GM18511 (cell line): Measurements from ENCODE around the gene FTCDNL1.

ENCODE experiments used
- ATAC-seq: cut with Tn5 transposase; IDR thresholded peaks from one replicate; pipeline ENCODE4 v1.9.1; 2021; ENCODE audit warnings: mild to moderate bottlenecking, moderate library complexity; ENCODE audit not compliant: unreplicated experiment

FTCDNL1 gene

GRCh38 chr2:199842631-199843395 lies 8.2 kb downstream of the FTCDNL1 start:
- ATAC-seq, result no peak

- no peak for ATAC-seq
Measured at GRCh38 chr2:199841409-199841808, 9.6 kb downstream of the FTCDNL1 start.

- ATAC-seq, result no peak
Measured at GRCh38 chr2:199838399-199838798, 12.6 kb downstream of the FTCDNL1 start.

GRCh38 chr2:199836943-199837342 lies 14.0 kb downstream of the FTCDNL1 start:
- ATAC-seq, result no peak

GRCh38 chr2:199833525-199833924 lies 17.5 kb downstream of the FTCDNL1 start:
- ATAC-seq, result no peak

- no peak for ATAC-seq
Measured at GRCh38 chr2:199830531-199830930, 20.5 kb downstream of the FTCDNL1 start.

GRCh38 chr2:199829628-199830027 lies 21.4 kb downstream of the FTCDNL1 start:
- no peak for ATAC-seq

GRCh38 chr2:199819746-199820145 lies 31.2 kb downstream of the FTCDNL1 start:
- ATAC-seq, result no peak

- no peak for ATAC-seq
Measured at GRCh38 chr2:199818754-199819153, 32.2 kb downstream of the FTCDNL1 start.

- ATAC-seq, result no peak
Measured at GRCh38 chr2:199818026-199818425, 33.0 kb downstream of the FTCDNL1 start.

- no peak for ATAC-seq
Measured at GRCh38 chr2:199814817-199815211, 36.2 kb downstream of the FTCDNL1 start.

- no peak for ATAC-seq
Measured at GRCh38 chr2:199814101-199814816, 36.7 kb downstream of the FTCDNL1 start.

- no peak for ATAC-seq
Measured at GRCh38 chr2:199812493-199812892, 38.5 kb downstream of the FTCDNL1 start.

- ATAC-seq, result no peak
Measured at GRCh38 chr2:199811346-199811745, 39.6 kb downstream of the FTCDNL1 start.

GRCh38 chr2:199810422-199811171 lies 40.4 kb downstream of the FTCDNL1 start:
- no peak for ATAC-seq

GRCh38 chr2:199807966-199808365 lies 43.0 kb downstream of the FTCDNL1 start:
- ATAC-seq, result no peak

- no peak for ATAC-seq
Measured at GRCh38 chr2:199806179-199806578, 44.8 kb downstream of the FTCDNL1 start.

- no peak for ATAC-seq
Measured at GRCh38 chr2:199804831-199805230, 46.2 kb downstream of the FTCDNL1 start.

- ATAC-seq, result no peak
Measured at GRCh38 chr2:199798831-199799580, 52.0 kb downstream of the FTCDNL1 start.

- peak; percentile 79 for ATAC-seq
Measured at GRCh38 chr2:199797431-199798403, 53.3 kb downstream of the FTCDNL1 start.
